ENCODE measurements around the gene PCSK4.

Gene PCSK4

GRCh38 chr19:1523412-1524286 lies 33.5 kb upstream of the PCSK4 start, which contains the start of gene PLK5:
Gene PLK5, plus strand, starts transcription at chr19:1524077. Its CDS starts 2,920 bp downstream, at chr19:1526997.
- TF ChIP-seq CTCF (IDR thresholded peaks at IDR 0.05; ENCODE audit: insufficient read depth, low read length, poor library complexity, severe bottlenecking): no peak
- TF ChIP-seq EZH2phosphoT487 (conservative IDR thresholded peaks at IDR 0.05; ENCODE audit: low read length): no peak
- Histone ChIP-seq H3K9me2 (replicated peaks; ENCODE audit: insufficient read depth, low read length) (no peaks in the 10 kb centered on the region), H3K4me3 (ENCODE audit: insufficient read depth, low read length, poor library complexity, severe bottlenecking) (no peak within 1 kb of the TSS), H3K9ac (ENCODE audit: low read length) (no peak within 1 kb of the TSS), H3K9me3 (ENCODE audit: insufficient read depth, low read length) (no peaks in the 10 kb centered on the region), H3K27me3 (ENCODE audit: low read length) (no peaks in the 10 kb centered on the region), H3K27ac (ENCODE audit: low read depth, low read length) (no peak within 1 kb of the TSS), H3F3A (ENCODE audit: insufficient read depth) (no peaks in the 10 kb centered on the region), H3K79me2 (ENCODE audit: insufficient read depth, low read length) (no peaks in the 10 kb centered on the region), H4K20me1 (ENCODE audit: low read depth, low read length) (no peaks in the 10 kb centered on the region), H2AFZ (ENCODE audit: low read depth, low read length, severe bottlenecking) (no peak within 1 kb of the TSS), H3K4me2 (ENCODE audit: low read depth, low read length, poor library complexity, severe bottlenecking) (no peak within 1 kb of the TSS), H3K36me3 (ENCODE audit: low read length) (no peaks in the 10 kb centered on the region)

DNA sequence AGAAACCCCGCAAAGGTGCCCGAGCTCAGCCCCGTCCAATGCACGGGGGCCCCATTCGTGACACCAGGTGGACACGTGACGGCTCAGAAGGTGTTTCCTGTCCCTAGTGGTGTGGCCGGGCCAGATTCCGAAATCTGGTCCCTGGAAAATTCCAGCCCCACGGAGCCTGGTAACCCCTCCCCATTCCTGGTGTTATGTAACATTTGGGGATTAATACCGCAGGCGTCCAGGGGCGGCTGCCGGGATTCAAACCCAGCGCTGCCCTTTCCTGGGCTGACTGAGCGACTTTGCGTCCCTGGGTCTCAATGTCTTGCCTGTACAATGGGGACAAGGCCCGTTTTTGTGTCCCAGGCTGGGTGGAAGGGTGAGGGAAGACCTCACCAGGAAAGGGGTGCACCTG lies 32.7 kb upstream of the PCSK4 start:
- no peak for TF ChIP-seq EZH2phosphoT487 (conservative IDR thresholded peaks at IDR 0.05; ENCODE audit: low read length)
- TF ChIP-seq CTCF (IDR thresholded peaks at IDR 0.05; ENCODE audit: insufficient read depth, low read length, poor library complexity, severe bottlenecking): no peak
- H4K20me1 ChIP-seq (ENCODE audit: low read depth, low read length): no peaks in the 10 kb centered on the region
- no peaks in the 10 kb centered on the region for H3K36me3 ChIP-seq (ENCODE audit: low read length)
- no peak overlapping the region for H3K4me3 ChIP-seq (ENCODE audit: insufficient read depth, low read length, poor library complexity, severe bottlenecking)
- no peak overlapping the region for H3K4me2 ChIP-seq (ENCODE audit: low read depth, low read length, poor library complexity, severe bottlenecking)
- H3K9ac ChIP-seq (ENCODE audit: low read length): no peak overlapping the region
- no peak overlapping the region for H2AFZ ChIP-seq (ENCODE audit: low read depth, low read length, severe bottlenecking)
- no peaks in the 10 kb centered on the region for H3K9me2 ChIP-seq (replicated peaks; ENCODE audit: insufficient read depth, low read length)
- no peaks in the 10 kb centered on the region for H3F3A ChIP-seq (ENCODE audit: insufficient read depth)
- H3K79me2 ChIP-seq (ENCODE audit: insufficient read depth, low read length): no peaks in the 10 kb centered on the region
- no peaks in the 10 kb centered on the region for H3K27me3 ChIP-seq (ENCODE audit: low read length)
- H3K27ac ChIP-seq (ENCODE audit: low read depth, low read length): no peak overlapping the region
- no peaks in the 10 kb centered on the region for H3K9me3 ChIP-seq (ENCODE audit: insufficient read depth, low read length)

DNA sequence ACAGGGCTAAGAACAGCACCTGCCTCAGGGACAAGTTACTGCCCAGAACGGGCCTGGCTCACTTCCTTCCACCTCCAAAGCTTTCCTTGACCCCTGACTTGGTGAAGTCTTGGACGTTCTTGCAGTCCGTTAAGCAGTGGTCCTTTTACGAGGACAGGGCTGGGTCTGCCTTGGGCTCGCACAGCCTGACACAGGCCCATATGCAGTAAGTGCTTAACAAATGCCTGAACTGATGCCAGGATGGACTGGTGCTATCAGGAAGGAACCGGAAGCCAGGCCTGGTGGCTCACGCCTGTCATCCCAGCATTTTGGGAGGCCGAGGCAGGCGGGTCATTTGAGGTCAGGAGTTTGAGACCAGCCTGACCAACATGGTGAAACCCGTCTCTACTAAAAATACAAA lies 31.9 kb upstream of the PCSK4 start:
- Histone ChIP-seq H3K79me2 (ENCODE audit: insufficient read depth, low read length) (no peaks in the 10 kb centered on the region), H3K9me3 (ENCODE audit: insufficient read depth, low read length) (no peaks in the 10 kb centered on the region), H3K4me3 (ENCODE audit: insufficient read depth, low read length, poor library complexity, severe bottlenecking) (no peak overlapping the region), H3K9me2 (replicated peaks; ENCODE audit: insufficient read depth, low read length) (no peaks in the 10 kb centered on the region), H3F3A (ENCODE audit: insufficient read depth) (no peaks in the 10 kb centered on the region), H2AFZ (ENCODE audit: low read depth, low read length, severe bottlenecking) (no peak overlapping the region), H4K20me1 (ENCODE audit: low read depth, low read length) (no peaks in the 10 kb centered on the region), H3K4me2 (ENCODE audit: low read depth, low read length, poor library complexity, severe bottlenecking) (no peak overlapping the region), H3K27me3 (ENCODE audit: low read length) (no peaks in the 10 kb centered on the region), H3K9ac (ENCODE audit: low read length) (no peak overlapping the region), H3K27ac (ENCODE audit: low read depth, low read length) (no peak overlapping the region), H3K36me3 (ENCODE audit: low read length) (no peaks in the 10 kb centered on the region)
- TF ChIP-seq EZH2phosphoT487 (conservative IDR thresholded peaks at IDR 0.05; ENCODE audit: low read length) (no peak), CTCF (IDR thresholded peaks at IDR 0.05; ENCODE audit: insufficient read depth, low read length, poor library complexity, severe bottlenecking) (no peak)

Measured in SU-DHL-6 (cell line).